Osteocyte (in vitro differentiated cells): ENCODE data around the gene NFIA. TPM values are rescaled to one million over a fixed set of nuclear protein-coding genes. Genes with fewer than 3 reads are reported as not detected.

Experiments
- DNase-seq: peaks from one replicate; pipeline ENCODE4 v3.0.0; 2021; ENCODE audit warnings: mixed read lengths; ENCODE audit not compliant: unreplicated experiment; ENCODE audit errors: extremely low spot score
- H3K27ac Mint-ChIP-seq: one replicate; pipeline ENCODE4 v1.8.0; 2021; ENCODE audit warnings: mild to moderate bottlenecking, mixed read lengths; ENCODE audit not compliant: unreplicated experiment
- H3K27me3 Mint-ChIP-seq: one replicate; pipeline ENCODE4 v1.8.0; 2021; ENCODE audit warnings: mixed read lengths; ENCODE audit not compliant: unreplicated experiment
- H3K36me3 Mint-ChIP-seq: one replicate; pipeline ENCODE4 v1.8.0; 2021; ENCODE audit warnings: mixed read lengths; ENCODE audit not compliant: unreplicated experiment
- H3K4me1 Mint-ChIP-seq: one replicate; pipeline ENCODE4 v1.8.0; 2021; ENCODE audit warnings: mixed read lengths; ENCODE audit not compliant: unreplicated experiment
- H3K4me3 Mint-ChIP-seq: one replicate; pipeline ENCODE4 v1.8.0; 2021; ENCODE audit warnings: mild to moderate bottlenecking, moderate library complexity, mixed read lengths; ENCODE audit not compliant: unreplicated experiment
- H3K9me3 Mint-ChIP-seq: one replicate; pipeline ENCODE4 v1.8.0; 2021; ENCODE audit warnings: mixed read lengths; ENCODE audit not compliant: unreplicated experiment
- total RNA-seq: library from RNA; stranded (reverse); gene quantifications from 2 replicates; pipeline ENCODE4 v1.2.1, GENCODE V29; 2021
- TF ChIP-seq, protein P1 (sequence below): fragments of 200-600 bp; sonication (generic); IDR thresholded peaks from 2 replicates; pipeline ENCODE4 v1.5.0; 2021; ENCODE audit warnings: antibody characterized with exemption, mild to moderate bottlenecking, moderate library complexity

The NFIA gene
- total RNA-seq, 1 donor from 2014 or later: 46.7 TPM

GRCh38 chr1:61446531-61446991, 364.2 kb downstream of the NFIA start:
- TF ChIP-seq, protein P1, sequence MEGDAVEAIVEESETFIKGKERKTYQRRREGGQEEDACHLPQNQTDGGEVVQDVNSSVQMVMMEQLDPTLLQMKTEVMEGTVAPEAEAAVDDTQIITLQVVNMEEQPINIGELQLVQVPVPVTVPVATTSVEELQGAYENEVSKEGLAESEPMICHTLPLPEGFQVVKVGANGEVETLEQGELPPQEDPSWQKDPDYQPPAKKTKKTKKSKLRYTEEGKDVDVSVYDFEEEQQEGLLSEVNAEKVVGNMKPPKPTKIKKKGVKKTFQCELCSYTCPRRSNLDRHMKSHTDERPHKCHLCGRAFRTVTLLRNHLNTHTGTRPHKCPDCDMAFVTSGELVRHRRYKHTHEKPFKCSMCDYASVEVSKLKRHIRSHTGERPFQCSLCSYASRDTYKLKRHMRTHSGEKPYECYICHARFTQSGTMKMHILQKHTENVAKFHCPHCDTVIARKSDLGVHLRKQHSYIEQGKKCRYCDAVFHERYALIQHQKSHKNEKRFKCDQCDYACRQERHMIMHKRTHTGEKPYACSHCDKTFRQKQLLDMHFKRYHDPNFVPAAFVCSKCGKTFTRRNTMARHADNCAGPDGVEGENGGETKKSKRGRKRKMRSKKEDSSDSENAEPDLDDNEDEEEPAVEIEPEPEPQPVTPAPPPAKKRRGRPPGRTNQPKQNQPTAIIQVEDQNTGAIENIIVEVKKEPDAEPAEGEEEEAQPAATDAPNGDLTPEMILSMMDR: no peak
- H3K36me3 Mint-ChIP-seq: peaks cover 5% of the 10 kb centered on the region
- no peaks in the 10 kb centered on the region for H3K9me3 Mint-ChIP-seq
- H3K27ac Mint-ChIP-seq: peak overlapping the region; percentile 12
- no peaks in the 10 kb centered on the region for H3K27me3 Mint-ChIP-seq
- peaks cover 39% of the 10 kb centered on the region for H3K4me1 Mint-ChIP-seq
- no peak for DNase-seq
- no peak overlapping the region for H3K4me3 Mint-ChIP-seq

DNA sequence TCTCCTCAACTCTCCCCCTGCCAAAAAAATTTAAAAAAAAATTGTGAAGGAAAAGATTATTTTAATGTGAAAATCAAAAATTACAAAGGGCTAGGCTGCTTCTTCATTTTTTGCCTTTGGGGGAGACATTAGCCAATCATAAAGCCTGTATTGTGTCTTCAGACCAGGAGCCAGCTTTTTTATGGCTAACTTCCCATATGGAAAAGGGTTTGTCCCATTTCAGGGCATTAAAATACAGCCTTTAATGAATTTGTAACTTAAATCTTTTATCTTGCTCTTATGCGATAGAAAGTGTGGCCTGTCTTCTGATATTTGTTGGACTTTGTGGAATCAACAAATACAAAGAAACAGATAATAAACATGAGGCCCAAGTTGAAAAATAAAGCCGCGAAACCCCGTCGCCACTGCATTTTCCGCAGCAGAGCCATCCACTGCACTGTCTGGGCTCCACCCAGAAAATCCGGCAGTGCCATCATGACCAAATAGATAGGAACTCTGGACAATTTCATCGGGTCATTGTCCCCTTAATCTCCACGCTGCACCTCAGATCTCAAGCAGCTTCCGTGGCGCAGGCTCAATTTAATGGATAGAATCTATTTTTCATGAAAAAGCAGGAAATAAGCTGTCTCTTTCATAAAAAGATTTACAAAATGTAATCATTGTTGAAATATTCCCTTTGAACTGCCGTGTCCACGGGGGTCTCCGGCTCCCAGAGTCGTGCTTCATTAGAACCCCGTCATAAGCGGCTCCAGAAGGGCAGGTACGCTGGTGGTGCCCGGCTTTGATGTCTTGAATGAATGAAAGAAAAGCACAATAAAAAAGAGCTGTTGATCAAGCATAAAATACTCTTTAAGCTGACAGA, 365.0 kb downstream of the NFIA start:
- Mint-ChIP-seq H3K27me3 (no peaks in the 10 kb centered on the region), H3K36me3 (peaks cover 5% of the 10 kb centered on the region), H3K4me1 (peaks cover 39% of the 10 kb centered on the region), H3K4me3 (no peak overlapping the region), H3K9me3 (no peaks in the 10 kb centered on the region), H3K27ac (no peak overlapping the region)
- DNase-seq: no peak
- TF ChIP-seq, protein P1: no peak

GRCh38 chr1:61447968-61448430, 365.6 kb downstream of the NFIA start:
- Mint-ChIP-seq H3K9me3 (no peaks in the 10 kb centered on the region), H3K4me3 (no peak overlapping the region), H3K36me3 (peaks cover 5% of the 10 kb centered on the region), H3K27me3 (no peaks in the 10 kb centered on the region), H3K27ac (no peak overlapping the region), H3K4me1 (peaks cover 41% of the 10 kb centered on the region)
- DNase-seq: no peak
- TF ChIP-seq, protein P1: no peak

- TF ChIP-seq, protein P1: no peak
- Mint-ChIP-seq H3K27ac (no peak overlapping the region), H3K36me3 (peaks cover 5% of the 10 kb centered on the region), H3K9me3 (no peaks in the 10 kb centered on the region), H3K4me3 (no peak overlapping the region), H3K27me3 (no peaks in the 10 kb centered on the region), H3K4me1 (peaks cover 51% of the 10 kb centered on the region)
- no peak for DNase-seq
Measured at GRCh38 chr1:61448914-61449313, 366.6 kb downstream of the NFIA start.

- Mint-ChIP-seq H3K36me3 (peaks cover 5% of the 10 kb centered on the region), H3K27me3 (no peaks in the 10 kb centered on the region), H3K4me3 (no peak overlapping the region), H3K4me1 (peaks cover 50% of the 10 kb centered on the region), H3K9me3 (no peaks in the 10 kb centered on the region), H3K27ac (no peak overlapping the region)
- TF ChIP-seq, protein P1: no peak
- no peak for DNase-seq
Measured at GRCh38 chr1:61449410-61449809, 367.0 kb downstream of the NFIA start.
